ENCODE measurements around the gene IGBP1.

Gene IGBP1

GRCh38 chrX:70139736-70140135, 6.5 kb downstream of the IGBP1 start:
- Histone ChIP-seq H3K36me3 (ENCODE audit: control insufficient read depth, insufficient read depth, low read length) (no peaks in the 10 kb centered on the region), H3K27me3 (replicated peaks; ENCODE audit: control insufficient read depth, insufficient read depth, low read length) (no peaks in the 10 kb centered on the region)

GRCh38 chrX:70141373-70141772, 8.1 kb downstream of the IGBP1 start:
- no peak for DNase-seq (ENCODE audit: extremely low read depth, insufficient read length)
- no peak for TF ChIP-seq CTCF (IDR thresholded peaks at IDR 0.05; ENCODE audit: insufficient read depth, low read length, poor library complexity, severe bottlenecking)
- H3K36me3 ChIP-seq (ENCODE audit: control insufficient read depth, insufficient read depth, low read length), result no peaks in the 10 kb centered on the region
- no peaks in the 10 kb centered on the region for H3K27me3 ChIP-seq (replicated peaks; ENCODE audit: control insufficient read depth, insufficient read depth, low read length)
- no peak overlapping the region for H3K4me3 ChIP-seq (replicated peaks; ENCODE audit: low read depth, low read length)

More at GRCh38 chrX:70139736-70140135, 6.5 kb downstream of the IGBP1 start:
- no peak overlapping the region for H3K4me3 ChIP-seq (replicated peaks; ENCODE audit: low read depth, low read length)
- no peak for DNase-seq (ENCODE audit: extremely low read depth, insufficient read length)
- no peak for TF ChIP-seq CTCF (IDR thresholded peaks at IDR 0.05; ENCODE audit: insufficient read depth, low read length, poor library complexity, severe bottlenecking)

DNA sequence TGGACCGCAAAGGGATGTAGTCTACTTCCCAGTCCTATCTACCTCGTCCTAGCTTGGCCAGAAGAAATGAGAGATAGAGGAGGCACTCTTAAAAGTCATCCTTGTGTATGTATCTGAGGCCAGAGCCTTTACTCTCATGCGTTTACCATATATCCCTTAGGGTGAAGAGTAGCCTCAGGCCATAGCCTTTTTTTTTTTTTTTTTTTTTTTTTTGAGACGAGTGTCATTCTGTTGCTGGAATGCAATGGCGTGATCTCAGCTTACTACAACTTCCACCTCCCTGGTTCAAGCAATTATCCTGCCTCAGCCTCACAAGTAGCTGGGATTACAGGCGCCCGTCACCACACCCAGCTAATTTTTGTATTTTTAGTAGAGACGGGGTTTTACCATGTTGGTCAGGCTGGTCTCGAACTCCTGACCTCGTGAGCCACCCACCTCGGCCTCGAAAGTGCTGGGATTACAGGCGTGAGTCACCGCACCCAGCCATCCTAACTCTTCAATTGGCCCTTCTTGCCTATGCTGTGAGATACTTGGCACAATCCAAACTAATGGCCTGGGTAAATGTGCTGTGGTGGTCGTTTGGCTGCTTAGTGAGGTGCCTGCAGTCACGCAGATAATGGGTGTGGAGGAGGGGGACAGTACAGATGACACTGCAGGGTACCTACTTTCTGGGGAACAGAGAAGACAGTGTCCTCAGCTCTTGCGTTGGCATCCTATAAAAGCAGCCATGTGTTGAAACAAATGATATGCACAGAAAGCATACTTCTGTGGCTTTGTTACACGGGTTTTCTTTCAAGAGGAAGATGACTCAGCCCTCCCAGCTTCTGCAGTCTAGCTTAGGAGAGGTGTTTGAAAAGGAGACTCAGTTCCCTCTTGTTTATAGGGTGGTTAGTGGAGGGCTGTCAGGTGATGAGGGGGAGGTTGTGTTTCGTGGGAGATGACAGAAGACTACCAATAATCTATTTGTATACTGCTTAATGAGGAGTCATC, 33.6 kb downstream of the IGBP1 start:
- DNase-seq (ENCODE audit: extremely low read depth, insufficient read length), result no peak
- Histone ChIP-seq H3K4me3 (replicated peaks; ENCODE audit: low read depth, low read length) (no peak overlapping the region), H3K36me3 (ENCODE audit: control insufficient read depth, insufficient read depth, low read length) (peaks cover 1% of the 10 kb centered on the region), H3K27me3 (replicated peaks; ENCODE audit: control insufficient read depth, insufficient read depth, low read length) (no peaks in the 10 kb centered on the region)
- TF ChIP-seq CTCF (IDR thresholded peaks at IDR 0.05; ENCODE audit: insufficient read depth, low read length, poor library complexity, severe bottlenecking), result no peak

DNA sequence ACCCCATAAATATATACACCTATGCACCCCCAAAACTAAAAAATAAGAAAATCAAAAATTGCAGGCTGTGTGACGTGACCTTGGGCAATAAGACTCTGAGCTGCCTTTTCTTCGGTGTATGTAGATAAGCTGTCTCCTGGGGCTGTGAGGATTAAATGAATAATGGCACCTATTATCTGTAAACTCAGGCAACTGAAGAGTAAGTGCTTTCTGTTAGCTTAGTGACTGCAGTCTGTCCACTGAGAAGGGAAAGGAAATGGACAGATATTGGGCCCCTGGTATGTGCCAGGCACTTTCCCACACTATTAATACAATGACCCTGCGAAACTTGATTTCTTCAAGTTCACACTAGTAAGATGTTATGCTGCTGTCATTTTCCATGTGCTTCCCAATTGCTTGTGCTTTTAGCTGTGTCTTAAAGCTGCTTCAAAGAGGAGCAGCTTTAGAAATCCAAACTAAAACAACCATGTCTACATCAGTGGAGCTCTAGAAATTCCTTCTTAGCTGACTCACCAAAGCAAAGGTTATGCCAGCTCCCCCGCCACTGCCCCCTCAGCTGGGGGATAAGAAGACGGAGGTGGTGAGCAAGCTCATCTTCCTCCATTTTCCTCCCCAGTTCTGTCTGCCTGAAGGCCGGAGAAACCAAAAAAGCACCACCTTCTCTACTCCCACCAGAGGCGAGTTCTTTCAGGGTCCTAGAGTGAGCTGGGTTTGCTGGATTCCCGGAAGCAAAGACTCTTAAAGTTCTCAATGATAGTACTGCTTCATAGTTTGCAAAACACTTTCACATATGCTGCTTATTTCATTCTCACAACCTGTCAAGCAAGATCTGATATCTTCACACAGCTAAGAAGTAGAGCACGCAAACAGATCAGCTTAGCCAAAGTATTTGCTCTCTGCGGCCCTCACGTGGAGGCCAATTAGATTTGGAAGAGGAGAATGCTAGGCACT, 35.3 kb downstream of the IGBP1 start:
- H3K4me3 ChIP-seq (replicated peaks; ENCODE audit: low read depth, low read length), result no peak overlapping the region
- DNase-seq (ENCODE audit: extremely low read depth, insufficient read length), result no peak

More for the DNA sequence above, 35.3 kb downstream of the IGBP1 start:
- Histone ChIP-seq H3K36me3 (ENCODE audit: control insufficient read depth, insufficient read depth, low read length) (peaks cover 1% of the 10 kb centered on the region), H3K27me3 (replicated peaks; ENCODE audit: control insufficient read depth, insufficient read depth, low read length) (no peaks in the 10 kb centered on the region)
- no peak for TF ChIP-seq CTCF (IDR thresholded peaks at IDR 0.05; ENCODE audit: insufficient read depth, low read length, poor library complexity, severe bottlenecking)
